Tibial artery (tissue), 4 donors: ENCODE measurements around the gene CBX7.

Source experiments
- DNase-seq, 2 donors: peaks; one replicate each; pipeline ENCODE4 v3.0.0-alpha.2; 2019
- H3K27ac ChIP-seq, 2 donors: fragments of 200-600 bp; sonication (generic) in 1 of 2; 1 replicate in 1 of 2; 2 replicates in 1 of 2; pipeline ENCODE4 v1.5.1; 2018 to 2019; ENCODE audit warnings: mild to moderate bottlenecking in 1 of 2
- H3K27me3 ChIP-seq, 2 donors: fragments of 200-600 bp; sonication (generic) in 1 of 2; one replicate each; pipeline versions ENCODE4 v1.5.1 to v1.6.0; 2016 to 2019
- H3K36me3 ChIP-seq, 3 donors: fragments of 200-600 bp; sonication (generic) in 2 of 3; one replicate each; pipeline ENCODE4 v1.5.1; 2016 to 2019; ENCODE audit warnings: mild to moderate bottlenecking in 2 of 3
- H3K4me1 ChIP-seq, 4 donors: fragments of 200-600 bp; sonication (generic) in 2 of 4; 1 replicate in 3 of 4; 2 replicates in 1 of 4; pipeline ENCODE4 v1.5.1; 2016 to 2019
- H3K4me3 ChIP-seq, 2 donors: fragments of 200-600 bp; sonication (generic) in 1 of 2; 1 replicate in 1 of 2; 2 replicates in 1 of 2; pipeline ENCODE4 v1.5.1; 2018 to 2019; ENCODE audit warnings: mild to moderate bottlenecking in 2 of 2
- H3K9me3 ChIP-seq, 3 donors: fragments of 200-600 bp; sonication (generic) in 1 of 3; one replicate each; pipeline ENCODE4 v1.5.1; 2016 to 2019
- intact Hi-C: fragments of 100-400 bp; cut with DNase I; formaldehyde crosslinking; loops from one replicate; pipeline ENCODE4 v1.15.0; 2023; ENCODE audit warnings: low total_unique reads
- TF ChIP-seq, protein P1 (sequence below), 2 experiments: fragments of 200-600 bp in 1 of 2; fragments of 450-650 bp in 1 of 2; IDR thresholded peaks; one replicate each; pipeline ENCODE4 v1.5.1; 2017 to 2019; ENCODE audit warnings: antibody characterized with exemption in 2 of 2, mild to moderate bottlenecking in 1 of 2, moderate library complexity in 1 of 2

The CBX7 gene

GRCh38 chr22:39176714-39177455 is 24.4 kb upstream of the CBX7 start:
- H3K27me3 ChIP-seq: no peaks in the 10 kb centered on the region
- DNase-seq: peak in 1 of 2 donors; percentile 62
- H3K4me3 ChIP-seq: no peak overlapping the region
- H3K4me1 ChIP-seq: peaks cover 10 to 36% (median 34%) of the 10 kb centered on the region in 4 donors
- intact Hi-C loops: loop anchor here (10.0 kb wide), 1 partner anchor 338 kb away; no protein-coding TSS in a partner anchor
- H3K36me3 ChIP-seq: no peaks in the 10 kb centered on the region
- H3K27ac ChIP-seq: peak overlapping the region; percentile 39 to 63
- H3K9me3 ChIP-seq: peaks cover 0 to 5% (median 4%) of the 10 kb centered on the region in 3 donors
- TF ChIP-seq, protein P1, sequence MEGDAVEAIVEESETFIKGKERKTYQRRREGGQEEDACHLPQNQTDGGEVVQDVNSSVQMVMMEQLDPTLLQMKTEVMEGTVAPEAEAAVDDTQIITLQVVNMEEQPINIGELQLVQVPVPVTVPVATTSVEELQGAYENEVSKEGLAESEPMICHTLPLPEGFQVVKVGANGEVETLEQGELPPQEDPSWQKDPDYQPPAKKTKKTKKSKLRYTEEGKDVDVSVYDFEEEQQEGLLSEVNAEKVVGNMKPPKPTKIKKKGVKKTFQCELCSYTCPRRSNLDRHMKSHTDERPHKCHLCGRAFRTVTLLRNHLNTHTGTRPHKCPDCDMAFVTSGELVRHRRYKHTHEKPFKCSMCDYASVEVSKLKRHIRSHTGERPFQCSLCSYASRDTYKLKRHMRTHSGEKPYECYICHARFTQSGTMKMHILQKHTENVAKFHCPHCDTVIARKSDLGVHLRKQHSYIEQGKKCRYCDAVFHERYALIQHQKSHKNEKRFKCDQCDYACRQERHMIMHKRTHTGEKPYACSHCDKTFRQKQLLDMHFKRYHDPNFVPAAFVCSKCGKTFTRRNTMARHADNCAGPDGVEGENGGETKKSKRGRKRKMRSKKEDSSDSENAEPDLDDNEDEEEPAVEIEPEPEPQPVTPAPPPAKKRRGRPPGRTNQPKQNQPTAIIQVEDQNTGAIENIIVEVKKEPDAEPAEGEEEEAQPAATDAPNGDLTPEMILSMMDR (IDR thresholded peaks at IDR 0.05): no peak

GRCh38 chr22:39176143-39176713 is 23.7 kb upstream of the CBX7 start:
- Histone ChIP-seq H3K4me1 (peaks cover 10 to 39% (median 35%) of the 10 kb centered on the region in 4 donors), H3K27me3 (no peaks in the 10 kb centered on the region), H3K9me3 (no peaks in the 10 kb centered on the region), H3K4me3 (peak overlapping the region in 1 of 2 donors; percentile 17), H3K27ac (peak overlapping the region; percentile 39 to 63), H3K36me3 (no peaks in the 10 kb centered on the region)
- peak; percentile 53 to 75 for DNase-seq
- TF ChIP-seq, protein P1 (IDR thresholded peaks at IDR 0.05): no peak
- intact Hi-C loops: loop anchor here (10.0 kb wide), 1 partner anchor 339 kb away; no protein-coding TSS in a partner anchor

- H3K4me1 ChIP-seq: peaks cover 10 to 45% (median 41%) of the 10 kb centered on the region in 4 donors
- peak overlapping the region; percentile 39 to 63 for H3K27ac ChIP-seq
- H3K27me3 ChIP-seq: no peaks in the 10 kb centered on the region
- DNase-seq: peak in 1 of 2 donors; percentile 60
- H3K9me3 ChIP-seq: no peaks in the 10 kb centered on the region
- H3K36me3 ChIP-seq: no peaks in the 10 kb centered on the region
- TF ChIP-seq, protein P1 (IDR thresholded peaks at IDR 0.05): no peak
- no peak overlapping the region for H3K4me3 ChIP-seq
- intact Hi-C loops: loop anchor here (10.0 kb wide), 1 partner anchor 339 kb away; no protein-coding TSS in a partner anchor
Observed at GRCh38 chr22:39175353-39176142, 23.1 kb upstream of the CBX7 start.

DNA sequence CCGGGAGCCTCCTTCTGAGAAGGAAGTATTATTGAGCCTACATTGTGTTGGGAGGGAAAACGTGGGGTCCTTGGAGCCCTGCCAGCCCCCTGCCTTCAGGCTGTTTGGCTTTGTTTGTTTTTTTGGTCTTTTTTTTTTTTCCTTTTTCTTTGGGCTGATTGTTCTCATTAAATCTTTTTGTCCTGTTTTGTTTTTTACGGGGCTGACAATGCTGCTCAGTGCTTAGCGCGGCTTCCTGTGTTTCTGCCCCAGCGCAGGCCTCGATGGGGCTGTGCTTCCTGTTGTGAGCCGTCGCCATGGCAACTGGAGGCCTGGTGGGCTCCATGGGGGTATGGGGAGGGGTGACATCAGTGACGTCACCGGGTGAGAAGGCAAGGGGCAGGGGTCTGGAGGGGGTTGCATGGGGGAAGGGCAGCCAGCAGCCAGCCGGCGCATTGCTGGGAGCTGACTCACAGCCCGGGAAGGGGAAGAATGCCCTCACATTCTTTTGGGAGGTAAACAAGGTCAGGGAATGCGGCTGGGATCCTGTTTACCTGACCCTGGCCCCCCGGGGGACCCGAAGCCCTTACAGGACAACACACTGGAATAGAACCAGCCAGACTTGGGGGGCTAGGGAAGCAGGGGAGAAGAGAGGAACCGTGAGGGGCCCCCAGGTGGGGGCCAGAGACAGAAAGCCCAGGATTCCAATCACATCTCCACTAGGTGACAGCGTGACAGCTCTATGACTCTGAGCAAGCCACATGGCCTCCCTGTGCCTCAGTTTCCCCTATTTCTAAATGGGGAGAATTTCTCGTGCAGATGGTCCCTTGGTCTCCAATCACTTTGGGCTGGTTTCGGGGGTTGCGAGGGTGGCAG is 22.2 kb upstream of the CBX7 start:
- peaks cover 10 to 46% (median 41%) of the 10 kb centered on the region in 4 donors for H3K4me1 ChIP-seq
- peak; percentile 76 to 79 for DNase-seq
- H3K4me3 ChIP-seq: peak overlapping the region in 1 of 2 donors; percentile 18
- no peaks in the 10 kb centered on the region for H3K9me3 ChIP-seq
- no peaks in the 10 kb centered on the region for H3K27me3 ChIP-seq
- TF ChIP-seq, protein P1 (IDR thresholded peaks at IDR 0.05): no peak
- peak overlapping the region; percentile 39 to 63 for H3K27ac ChIP-seq
- no peaks in the 10 kb centered on the region for H3K36me3 ChIP-seq
- intact Hi-C loops: loop anchor here (10.0 kb wide), 1 partner anchor 340 kb away; no protein-coding TSS in a partner anchor
